Brain pericyte (primary cell): ENCODE data around the gene ACACB.
"Not testable (repeated sequence)": the region's sequence is repeated elsewhere in the genome, so short reads cannot be mapped to it uniquely, and the experiment has no call there.

ENCODE experiments used
- DNase-seq: peaks from one replicate; pipeline ENCODE4 v3.0.0-alpha.2; 2012; ENCODE audit warnings: low read depth, low spot score

ACACB gene

DNA sequence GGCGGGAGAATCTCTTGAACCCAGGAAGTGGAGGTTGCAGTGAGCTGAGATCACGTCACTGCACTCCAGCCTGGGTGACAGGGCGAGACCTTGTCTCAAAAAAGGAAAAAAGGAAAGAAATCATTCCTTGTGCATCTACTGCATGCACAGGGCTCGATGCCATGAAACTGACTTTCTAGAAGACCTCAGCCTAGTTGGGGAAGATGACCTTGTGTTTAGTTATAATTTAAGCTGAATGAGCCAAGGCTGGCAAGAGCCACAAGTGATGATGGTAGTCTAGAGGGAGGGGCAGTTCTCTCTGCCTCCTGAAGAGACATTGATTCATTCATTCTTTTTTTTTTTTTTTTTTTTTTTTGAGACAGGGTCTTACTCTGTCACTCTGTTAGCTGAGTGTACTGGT, 24.2 kb downstream of the ACACB start:
- no peak for DNase-seq

DNA sequence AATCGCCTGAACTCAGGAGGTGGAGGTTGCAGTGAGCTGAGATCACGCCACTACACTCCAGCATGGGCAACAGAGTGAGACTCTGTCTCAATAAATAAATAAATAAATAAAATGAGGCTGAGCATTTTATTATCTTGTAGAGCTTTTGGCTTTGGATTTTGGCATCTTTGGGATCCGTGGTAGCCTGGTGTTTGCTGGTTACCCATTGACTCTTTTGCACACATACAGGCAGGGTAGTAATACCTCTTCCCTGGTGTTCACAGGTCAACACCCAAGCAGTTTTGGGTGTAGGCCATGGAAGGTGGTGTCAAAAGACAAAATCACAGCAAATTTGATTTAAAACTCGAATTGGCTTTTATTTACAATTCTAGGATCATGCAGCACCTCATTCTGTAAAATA, 27.8 kb downstream of the ACACB start:
- DNase-seq: no peak

- DNase-seq: not testable (repeated sequence)
Measured at GRCh38 chr12:109147126-109147525, 30.7 kb downstream of the ACACB start.

DNA sequence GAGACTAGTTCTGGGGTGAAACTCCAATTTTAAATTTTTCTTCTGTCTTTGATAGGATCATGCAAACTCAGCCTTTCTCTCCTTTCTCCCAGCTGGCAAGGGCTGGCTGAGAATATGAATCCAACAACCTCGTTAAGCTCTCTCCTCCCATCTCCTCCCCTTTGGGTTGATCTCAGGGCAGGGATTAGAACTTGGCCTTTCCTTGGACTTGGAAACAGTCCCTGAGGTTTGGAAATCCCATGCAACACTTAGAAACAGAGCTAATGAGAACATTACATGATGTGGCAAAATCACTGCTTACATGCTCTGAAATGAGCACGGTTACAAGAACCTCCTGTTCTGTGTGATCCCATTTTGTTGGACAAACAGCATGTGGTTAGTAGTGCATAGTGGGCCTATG, 31.6 kb downstream of the ACACB start:
- no peak for DNase-seq

GRCh38 chr12:109150124-109150640, 33.8 kb downstream of the ACACB start:
- DNase-seq: no peak

DNA sequence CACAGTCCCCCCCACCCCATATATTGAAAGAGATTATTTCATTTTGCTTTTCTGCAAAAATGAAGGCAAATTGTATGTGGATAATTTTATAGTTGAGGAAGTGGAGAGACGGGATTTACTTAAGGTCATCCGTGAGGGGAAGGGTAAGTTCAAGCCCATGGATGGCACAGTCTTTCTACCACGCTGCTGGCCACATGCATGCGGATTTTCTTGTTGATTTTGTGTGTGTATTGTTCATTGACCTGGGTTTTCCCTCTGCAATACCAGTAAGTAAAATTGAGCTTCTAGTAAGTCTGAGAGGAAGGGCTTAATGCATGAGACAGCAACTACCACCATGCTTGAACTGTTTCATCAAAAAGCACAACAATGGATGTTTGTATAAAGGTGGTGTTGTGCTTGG, 35.1 kb downstream of the ACACB start:
- DNase-seq: no peak

GRCh38 chr12:109153821-109154441, 37.5 kb downstream of the ACACB start:
- DNase-seq: no peak

DNA sequence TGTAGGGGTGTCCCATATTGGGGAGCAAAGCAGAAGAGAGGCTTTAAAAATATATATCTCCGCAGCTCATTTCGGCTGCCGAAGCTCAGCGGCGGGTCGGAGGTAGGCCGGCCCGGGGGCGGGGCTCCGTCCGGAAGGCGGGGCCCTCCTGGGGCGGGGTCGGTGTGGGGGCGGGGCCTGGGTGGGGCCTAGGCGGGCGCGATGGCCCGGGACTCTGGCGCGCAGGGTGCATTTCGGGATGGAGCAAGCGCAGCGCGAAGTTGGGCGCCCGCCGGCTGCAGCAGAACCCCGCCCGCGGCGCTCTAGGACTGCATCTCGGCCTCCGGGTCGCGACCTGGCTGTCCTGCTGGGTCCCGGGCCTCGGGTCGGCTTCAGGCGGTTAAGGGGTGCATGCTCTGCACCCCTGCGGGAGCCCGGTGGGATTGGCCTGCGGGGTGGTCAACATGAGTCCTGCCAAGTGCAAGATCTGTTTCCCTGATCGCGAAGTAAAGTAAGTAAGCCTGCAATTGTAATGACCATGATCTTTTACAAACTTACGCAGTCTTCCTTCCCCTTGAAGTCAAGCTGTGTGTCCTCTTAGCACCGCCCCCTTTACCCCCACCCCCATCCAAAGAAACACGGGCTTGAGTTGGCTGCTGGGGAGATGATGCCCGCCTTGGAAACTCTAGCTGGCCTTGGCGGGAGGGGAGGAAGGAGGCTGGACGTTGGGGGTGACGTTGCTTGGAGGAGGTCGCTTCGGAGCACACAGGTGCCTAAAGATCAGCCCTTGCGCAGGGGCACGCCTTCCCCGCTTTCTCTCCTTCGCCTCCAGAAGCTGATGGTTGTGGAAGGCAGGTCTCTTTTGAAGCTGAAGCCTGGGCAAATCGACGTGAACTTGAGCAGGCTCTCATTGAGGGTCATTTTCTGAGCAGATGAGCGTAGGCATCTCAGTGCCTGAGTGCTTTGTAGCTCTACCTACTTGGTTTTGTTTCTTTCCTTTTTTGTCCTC, 38.4 kb downstream of the ACACB start:
- no peak for DNase-seq

GRCh38 chr12:109156036-109156435, 39.6 kb downstream of the ACACB start:
- DNase-seq: no peak

GRCh38 chr12:109156586-109156985, 40.2 kb downstream of the ACACB start:
- DNase-seq: no peak

GRCh38 chr12:109157986-109158385, 41.6 kb downstream of the ACACB start:
- no peak for DNase-seq

DNA sequence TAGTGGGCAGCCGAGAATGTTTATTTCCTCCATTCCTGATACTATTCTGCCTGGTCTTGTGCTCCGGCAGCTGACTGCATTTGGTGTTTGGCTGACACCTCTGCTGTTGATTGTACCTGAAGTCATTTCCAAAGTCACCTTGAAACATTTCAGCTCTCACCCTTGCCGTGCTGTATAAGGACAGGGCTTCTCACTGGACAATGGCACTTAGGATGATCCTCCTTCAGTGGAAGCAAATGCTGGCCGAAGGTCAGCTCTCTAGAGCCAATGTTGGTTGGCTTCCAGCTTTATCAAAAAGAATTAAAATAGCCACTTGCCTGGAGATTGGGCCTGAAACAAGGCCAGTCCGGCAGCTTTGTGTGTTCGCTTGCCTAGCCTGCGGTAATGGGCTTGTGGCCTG, 44.0 kb downstream of the ACACB start:
- no peak for DNase-seq

DNA sequence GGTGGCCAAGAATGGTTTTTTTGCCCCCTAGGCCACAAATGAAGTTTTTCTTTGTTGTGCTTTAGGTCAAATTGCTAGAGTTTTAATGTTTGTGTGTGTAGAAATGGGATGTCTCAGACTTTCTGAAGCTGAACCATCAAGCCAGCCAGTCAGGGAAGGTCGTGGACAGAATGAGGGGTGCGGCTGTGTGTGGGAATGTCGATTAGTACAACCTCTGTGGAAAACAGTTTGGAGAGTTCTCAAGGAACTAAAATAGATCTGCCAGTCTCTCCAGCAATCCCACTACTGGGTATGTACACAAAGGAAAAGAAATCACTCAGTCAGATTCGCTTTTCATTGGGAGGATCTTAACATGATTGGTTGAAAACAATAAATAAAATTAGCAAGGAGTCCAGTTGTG, 44.5 kb downstream of the ACACB start:
- no peak for DNase-seq

GRCh38 chr12:109162551-109162950, 46.2 kb downstream of the ACACB start:
- no peak for DNase-seq

- DNase-seq: no peak
Measured at GRCh38 chr12:109163167-109163566, 46.8 kb downstream of the ACACB start.

DNA sequence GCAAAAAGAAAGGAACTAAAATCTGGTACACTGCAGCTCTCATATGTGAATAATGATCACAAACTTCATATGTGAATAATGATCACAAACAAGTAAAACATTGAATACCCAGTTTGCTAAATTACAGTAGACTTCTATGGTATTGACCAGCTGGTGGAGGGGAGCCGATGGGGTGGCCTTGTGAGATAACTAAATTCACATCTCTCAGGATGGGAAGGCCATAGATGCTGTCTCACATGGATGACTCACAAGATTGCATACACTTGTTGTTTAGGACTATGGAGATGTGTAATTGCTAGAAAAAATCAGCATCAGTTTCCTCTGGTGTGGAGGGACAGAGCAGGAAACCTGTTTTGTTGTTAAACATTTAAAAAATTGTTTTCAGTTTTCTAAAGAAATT, 49.2 kb downstream of the ACACB start:
- DNase-seq: no peak

DNA sequence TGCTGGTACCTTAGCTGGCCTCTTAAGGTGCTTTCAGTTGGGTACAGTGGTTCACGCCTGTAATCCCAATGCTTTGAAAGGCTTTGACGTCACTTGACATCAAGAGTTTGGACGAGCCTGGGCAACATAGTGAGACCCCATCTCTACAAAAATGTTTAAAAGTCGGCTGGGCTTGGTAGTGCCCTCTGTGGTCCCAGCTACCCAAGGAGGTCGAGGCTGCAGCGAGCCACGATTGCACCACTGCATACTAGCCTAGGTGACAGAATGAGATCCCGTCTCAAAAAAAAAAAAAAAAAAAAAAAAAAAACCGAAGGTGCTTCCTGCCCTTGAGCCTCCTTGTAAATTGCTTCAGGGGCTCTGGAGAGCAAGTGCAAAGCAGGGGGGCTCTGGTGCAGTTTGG, 50.0 kb downstream of the ACACB start:
- no peak for DNase-seq

DNA sequence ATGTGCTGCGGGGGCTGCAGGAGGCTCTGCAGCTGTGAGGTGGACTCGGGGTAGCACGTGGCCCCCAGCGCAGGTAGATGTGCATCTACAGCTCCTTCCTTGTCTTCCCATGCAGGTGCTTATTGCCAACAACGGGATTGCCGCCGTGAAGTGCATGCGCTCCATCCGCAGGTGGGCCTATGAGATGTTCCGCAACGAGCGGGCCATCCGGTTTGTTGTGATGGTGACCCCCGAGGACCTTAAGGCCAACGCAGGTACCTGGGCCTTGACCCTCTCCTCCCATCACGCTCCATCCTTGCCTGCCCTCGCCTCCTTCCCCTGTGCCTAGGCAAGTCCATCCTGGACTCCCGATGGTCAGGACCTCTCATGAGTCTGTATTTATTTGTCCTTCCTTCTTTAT, 51.4 kb downstream of the ACACB start:
- DNase-seq: no peak

- no peak for DNase-seq
Measured at GRCh38 chr12:109169262-109169661, 52.9 kb downstream of the ACACB start.

GRCh38 chr12:109169686-109170085, 53.3 kb downstream of the ACACB start:
- DNase-seq: no peak

GRCh38 chr12:109170324-109170723, 53.9 kb downstream of the ACACB start:
- DNase-seq: no peak

GRCh38 chr12:109172787-109173186, 56.4 kb downstream of the ACACB start:
- DNase-seq: not testable (repeated sequence)
